NK-92 (cell line): Measurements from ENCODE around the gene KCNH1.
"Not testable (repeated sequence)": the region's sequence is repeated elsewhere in the genome, so short reads cannot be mapped to it uniquely, and the experiment has no call there.

Source experiments
- DNase-seq: peaks from one replicate; lab custom pipeline; 2025; ENCODE audit not compliant: unreplicated experiment; lab: John Stamatoyannopoulos, UW

Gene KCNH1

DNA sequence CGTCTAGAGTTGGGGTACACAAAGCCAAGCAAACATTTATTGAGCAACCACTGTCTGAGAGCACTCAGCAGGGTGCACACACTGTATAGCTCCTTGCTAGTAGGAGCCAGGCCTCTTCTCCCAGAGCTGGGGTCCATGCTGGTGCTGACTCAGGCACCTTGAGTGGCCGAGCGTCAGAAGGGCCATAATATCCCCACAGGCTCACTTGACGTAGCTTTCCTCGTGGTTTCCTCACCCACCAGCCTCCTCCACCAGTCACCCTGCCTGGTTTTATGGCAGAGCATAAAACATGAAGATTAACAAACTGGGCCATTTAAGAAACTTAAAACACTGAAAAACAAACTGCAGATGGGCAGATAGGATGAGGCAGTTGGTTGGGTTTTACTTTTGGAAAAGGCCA, 443.7 kb downstream of the KCNH1 start:
- DNase-seq = no peak

DNA sequence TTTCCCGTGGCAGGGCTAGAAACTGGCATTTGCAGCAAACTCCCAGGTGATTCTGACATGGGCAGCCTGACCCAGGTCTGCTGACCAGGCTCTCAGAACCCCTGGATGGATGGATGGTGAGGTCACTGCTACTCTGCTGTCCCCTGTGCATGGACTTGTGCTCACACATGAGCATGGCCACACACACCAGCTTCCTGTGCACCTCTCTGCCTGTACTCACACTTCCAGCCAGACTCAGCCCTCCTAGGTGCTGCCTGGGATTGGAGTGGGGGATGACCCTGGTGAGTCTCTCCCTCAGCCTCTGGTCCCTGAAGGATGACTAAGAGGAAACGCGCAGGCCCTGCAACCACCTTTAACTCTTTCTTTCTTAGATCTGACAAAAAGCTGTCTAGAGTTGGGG, 444.1 kb downstream of the KCNH1 start:
- DNase-seq = no peak

DNA sequence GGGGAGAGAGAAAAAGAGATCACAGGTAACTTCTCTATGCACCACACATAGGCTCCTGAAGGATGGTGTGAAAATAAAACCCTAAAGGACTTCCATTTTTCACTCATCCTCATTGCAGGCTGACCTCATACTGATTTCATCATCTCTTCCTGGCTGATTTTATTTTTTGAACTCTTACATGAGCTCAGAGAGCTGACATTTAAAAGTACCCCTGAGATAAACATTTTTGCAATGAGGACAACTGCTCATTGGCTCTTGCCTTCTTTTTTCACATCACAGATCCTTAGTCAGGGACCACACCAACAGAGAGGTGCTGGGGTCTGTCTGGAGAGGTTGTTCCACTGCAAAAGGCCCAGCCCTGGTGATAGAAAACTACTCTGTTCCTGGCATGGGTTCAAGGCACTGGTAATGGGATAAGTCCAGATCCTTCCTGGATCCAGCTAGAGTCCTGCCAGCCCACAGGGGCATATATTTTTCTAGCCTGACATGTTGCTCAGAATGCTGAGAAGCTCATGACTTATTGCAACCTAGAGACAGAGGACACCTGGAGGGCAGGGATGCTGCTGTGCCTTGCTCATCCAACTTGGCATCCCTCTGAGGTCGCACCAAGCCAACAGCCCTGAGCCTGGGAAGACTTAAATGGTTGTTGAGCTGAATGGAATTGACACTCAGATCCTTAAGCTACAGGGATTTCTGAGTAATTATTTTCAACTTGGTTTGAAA, 445.3 kb downstream of the KCNH1 start:
- no peak for DNase-seq

DNA sequence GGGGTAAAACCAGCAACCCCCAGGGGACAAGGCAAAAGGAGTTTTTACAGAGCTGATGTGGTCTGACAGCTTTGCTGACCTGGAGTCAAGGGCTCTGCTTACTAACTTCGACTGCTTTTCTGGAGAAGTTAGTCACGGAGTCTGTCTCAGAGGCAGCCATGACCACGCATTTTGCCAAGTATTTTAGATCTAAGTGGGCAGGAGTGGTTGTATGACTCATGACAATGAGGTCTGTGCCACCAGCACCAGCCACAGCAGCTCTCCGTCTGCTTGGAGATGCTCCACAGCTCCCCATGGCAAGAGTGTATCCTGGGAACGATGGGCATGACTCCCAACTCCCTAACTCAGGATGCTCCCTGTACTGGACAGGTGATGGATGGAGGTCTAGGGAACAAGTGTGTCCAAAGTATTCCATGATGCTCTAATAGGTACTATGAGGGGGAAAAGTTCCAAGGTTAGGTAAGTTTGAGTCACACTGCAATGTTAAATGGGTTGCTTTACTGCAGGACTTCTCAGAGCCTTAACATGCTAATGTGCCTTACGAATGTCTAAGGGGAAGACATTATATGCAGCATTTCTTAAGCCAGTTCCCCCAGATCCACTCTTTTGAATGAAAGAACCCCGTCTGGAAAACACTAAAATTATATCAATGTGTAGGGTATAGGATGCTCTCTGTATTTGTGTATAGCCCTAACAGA, 446.2 kb downstream of the KCNH1 start:
- no peak for DNase-seq

DNA sequence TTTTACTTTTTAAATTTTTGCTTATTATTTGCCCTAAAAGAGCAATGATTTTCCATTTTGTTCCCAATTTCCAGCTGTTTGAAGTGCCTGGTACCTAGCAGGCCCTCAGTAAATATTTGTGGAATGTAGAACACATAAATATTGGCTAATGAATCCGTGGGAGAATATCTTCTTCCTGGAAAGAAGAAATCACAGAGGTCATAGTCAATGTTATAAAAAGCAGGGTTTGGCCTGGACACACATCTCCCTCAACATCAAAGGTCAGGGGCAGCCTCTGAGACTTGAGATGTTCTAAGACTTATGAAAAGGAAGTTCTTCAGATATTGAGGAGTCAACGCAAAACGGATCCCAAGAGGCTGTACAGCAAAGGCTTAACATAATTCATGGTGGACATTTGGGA, 447.1 kb downstream of the KCNH1 start:
- no peak for DNase-seq

DNA sequence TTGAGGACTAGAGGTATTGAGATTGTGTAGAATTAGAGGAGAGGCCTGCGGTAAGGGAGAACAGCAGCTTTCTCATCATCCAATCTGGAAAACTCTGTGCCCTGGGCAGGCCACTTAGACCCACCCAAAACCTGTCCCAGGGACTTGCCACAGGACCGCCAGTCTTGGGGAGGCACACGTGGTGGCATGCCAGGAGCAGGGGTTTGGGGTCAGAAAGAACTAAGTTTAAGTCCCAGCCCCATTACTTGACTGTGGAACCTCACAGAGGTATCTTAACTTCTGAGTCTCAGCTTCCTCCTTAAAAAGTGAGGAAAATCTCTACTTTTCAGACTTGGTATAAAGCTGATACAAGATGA, 448.7 kb downstream of the KCNH1 start:
- no peak for DNase-seq

DNA sequence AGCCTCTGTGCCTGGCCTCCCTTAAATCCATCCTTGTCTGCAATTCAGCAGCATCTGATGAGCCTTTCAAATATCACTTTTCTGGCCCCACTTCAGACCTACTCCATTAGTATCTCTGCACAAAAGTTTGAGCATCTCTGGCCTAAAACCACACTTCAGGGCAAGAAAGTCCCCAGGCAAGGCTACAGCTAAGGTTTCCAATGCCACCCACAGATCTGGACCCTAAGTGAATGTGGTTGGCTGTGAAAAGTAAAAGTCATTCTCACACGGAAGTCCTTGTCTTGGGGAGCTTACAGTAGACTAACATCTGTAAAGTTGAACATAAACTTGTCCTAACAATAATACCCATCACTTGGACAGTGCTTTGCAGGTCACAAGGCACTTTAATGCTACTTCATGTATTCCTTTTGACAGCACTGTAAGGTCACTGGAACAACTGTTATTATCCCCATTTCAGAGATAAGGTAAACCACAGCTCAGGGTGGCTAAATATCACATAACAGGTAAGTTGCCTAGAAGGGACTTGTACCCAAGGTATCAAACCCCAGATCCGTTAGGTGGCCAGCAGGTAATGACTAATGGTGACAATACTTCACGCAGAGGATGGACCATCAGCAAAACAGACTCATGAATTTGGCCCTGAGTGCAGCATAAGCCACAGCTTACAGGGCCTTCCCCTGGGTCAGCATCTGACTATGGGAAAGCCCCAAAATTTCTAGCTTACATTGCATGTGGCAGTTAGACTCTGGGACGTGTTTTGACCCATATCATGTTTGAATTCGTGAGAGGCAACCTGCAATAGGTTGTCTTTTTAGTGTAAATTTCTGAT, 449.3 kb downstream of the KCNH1 start:
- DNase-seq = no peak

DNA sequence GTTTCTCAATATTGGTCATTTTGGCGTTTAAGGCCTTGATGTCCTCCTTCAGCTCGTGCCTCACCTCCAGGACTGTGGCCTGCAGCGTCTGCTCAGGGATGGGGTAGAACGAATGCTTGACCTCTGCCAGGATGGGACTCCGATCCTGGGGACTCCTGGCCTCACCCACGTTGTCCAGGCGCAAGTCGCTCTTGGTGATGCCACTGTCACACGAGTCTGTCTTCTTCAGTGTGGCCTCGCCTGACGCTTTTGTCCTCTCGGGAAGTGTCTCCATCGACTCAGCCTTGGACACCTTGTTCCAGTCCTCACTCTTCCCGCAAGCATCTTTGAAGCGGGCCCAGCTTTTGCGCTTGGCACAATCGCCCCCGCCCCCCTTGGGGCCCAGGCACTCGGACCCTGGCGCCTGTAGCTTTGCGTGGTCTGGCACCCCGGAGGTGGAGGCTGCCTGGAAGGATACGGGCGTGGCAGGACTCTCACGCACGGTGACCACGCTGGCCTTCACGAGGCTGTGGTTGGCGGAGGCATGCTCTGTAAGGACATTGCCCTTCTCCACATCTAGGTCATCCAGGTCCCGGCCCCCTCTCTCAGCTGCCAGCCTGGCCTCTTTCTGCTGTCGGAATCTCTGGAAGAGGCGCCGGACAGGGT, 450.4 kb downstream of the KCNH1 start:
- no peak for DNase-seq

DNA sequence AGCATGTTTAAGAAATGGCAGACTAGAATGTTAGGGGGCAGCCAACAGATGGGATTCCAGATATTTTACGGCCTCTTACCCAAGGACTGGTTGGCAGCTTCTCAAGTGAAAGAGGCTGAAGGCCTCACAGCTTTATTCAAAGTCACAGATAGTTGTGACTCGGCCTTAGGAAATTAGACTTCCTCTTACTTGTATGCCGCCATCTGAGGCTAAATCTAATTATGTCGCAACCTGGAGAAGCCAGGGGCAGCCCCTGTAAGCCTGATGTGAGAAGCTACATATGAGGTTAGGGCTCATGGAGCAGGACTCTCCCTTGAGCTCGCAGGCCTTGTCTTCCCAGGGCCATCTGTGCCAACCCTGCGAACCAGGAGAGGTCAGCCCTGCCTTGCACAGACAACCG, 452.8 kb downstream of the KCNH1 start:
- DNase-seq = no peak

DNA sequence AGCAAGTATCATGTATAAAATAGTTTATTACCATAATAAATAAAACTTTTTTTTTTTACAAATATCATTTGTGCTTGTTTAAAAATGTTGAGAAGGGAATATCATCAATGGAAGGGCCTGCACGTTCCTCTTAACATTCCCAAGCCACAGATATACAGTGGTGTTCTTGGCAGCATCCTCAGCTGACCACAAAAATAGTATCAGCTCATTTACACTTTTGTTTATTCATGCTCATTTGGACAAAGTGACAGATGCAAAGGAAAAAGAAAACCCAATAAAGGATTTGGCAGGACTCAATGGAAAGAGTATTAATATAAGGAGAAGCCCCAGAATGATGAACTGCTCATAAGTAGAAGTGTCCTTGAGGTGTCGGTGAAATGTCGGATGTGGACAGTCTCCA, 455.6 kb downstream of the KCNH1 start:
- no peak for DNase-seq

DNA sequence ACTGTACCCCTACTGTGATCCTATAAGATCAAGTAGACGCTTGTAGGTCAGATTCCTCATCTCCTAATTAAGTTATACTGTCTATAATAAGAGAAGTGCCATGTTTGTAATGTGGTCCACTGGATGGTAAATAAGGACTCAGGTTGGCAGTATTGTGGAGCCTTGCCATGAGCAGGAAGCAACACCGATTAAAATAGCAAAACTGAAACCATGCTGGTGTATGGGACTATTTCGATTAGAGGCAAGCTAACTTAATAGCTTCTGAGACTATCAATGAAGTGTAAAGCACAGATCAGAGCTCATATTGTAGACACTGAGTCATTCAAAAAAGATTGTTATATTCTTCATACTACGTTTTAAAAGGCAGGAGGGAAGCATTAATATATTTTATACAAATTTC, 456.4 kb downstream of the KCNH1 start:
- DNase-seq = no peak

DNA sequence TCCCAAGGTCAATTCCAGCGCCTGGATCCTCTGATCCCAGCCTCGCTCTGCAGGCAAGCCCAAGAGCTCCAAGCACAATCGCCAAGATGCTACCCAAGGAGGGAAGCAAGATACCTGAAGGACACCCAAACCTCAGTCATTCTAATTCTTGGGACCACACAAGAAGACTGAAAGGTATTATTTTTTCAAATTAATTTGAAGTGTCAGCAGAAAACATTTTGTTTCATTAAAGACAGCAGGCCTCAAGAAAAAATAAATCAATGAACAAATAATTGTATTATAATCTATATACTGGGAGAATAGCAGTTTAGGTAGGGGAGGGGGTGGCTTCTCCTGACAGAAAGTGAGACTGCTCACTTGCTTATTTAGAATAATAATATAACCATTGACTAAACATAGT, 457.4 kb downstream of the KCNH1 start:
- no peak for DNase-seq

DNA sequence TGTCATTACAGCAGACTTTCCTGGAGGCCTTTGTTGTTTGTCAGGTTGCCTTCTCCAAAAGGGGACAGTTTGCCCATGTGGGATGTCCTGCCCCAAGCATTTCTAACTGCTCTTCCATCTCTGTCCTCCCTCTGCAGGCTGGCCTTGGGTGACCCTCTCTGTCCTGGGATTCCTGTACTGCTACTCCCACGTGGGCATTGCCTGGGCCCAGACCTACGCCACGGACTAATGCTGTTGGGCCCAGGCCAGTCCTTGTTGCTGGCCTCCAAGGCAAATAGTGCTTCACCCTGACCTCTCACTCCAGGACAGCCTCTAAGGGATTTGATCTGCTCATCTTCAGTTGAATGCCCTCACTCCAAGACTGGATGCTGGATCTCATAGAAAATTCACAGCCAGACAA, 459.8 kb downstream of the KCNH1 start:
- no peak for DNase-seq

DNA sequence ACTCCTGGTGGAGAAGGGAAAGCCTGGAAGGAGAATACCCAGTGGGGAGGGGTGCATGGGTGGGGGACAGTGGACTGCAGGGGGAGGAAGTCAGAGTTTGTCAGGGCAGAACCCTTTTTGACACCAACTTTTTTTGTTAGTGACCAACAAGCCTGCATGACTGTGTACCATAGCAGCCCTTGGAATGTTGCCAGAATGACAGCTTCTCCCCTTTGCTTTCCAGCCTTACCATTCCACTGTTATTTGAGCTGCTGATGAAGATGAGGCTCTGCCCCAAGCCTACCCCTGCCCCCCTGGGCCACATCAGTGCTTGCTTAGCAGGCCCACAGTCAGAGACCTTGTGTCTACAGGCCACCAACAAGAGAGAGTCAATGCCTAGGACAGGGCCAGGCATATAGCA, 464.0 kb downstream of the KCNH1 start:
- no peak for DNase-seq

DNA sequence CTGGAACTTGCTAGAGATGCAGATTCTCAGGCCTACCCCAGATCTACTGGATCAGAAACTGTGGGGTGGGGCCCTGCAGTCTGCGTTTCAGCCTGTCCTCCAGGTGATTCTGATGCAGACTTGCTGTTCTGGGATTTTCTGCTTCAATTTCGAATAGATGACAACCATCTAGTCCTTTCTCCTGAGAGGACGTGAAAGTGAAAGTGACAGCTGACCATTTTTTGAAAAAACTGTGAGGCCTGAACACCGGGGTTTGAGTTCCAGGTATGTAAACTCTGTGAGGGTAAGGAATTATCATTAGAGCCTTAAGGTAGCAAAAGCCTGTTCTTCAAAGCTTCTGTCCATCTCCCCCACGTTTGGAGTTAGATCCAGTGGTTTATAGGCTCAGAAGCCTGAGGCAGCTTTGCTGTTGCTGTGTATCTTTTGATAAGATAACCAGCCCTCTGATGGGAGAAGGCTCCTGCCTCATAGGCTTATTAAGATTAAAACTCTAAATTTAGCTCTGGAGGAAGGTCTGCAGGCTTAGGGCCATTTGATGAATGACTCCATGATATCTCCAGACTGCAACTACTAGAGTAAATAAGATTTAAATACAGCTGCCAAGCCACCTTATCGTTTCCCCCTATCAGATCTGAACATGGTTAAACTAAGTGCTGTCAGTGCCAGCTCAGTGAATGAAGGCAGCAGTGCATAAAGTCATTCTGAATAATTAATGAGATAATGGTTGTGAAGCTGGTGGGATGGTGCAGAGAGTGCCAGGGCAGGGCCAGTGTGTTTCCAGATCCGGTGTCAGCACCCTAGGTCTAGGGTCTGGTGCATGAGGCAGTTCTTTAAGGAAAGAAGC, 470.0 kb downstream of the KCNH1 start:
- DNase-seq = no peak

DNA sequence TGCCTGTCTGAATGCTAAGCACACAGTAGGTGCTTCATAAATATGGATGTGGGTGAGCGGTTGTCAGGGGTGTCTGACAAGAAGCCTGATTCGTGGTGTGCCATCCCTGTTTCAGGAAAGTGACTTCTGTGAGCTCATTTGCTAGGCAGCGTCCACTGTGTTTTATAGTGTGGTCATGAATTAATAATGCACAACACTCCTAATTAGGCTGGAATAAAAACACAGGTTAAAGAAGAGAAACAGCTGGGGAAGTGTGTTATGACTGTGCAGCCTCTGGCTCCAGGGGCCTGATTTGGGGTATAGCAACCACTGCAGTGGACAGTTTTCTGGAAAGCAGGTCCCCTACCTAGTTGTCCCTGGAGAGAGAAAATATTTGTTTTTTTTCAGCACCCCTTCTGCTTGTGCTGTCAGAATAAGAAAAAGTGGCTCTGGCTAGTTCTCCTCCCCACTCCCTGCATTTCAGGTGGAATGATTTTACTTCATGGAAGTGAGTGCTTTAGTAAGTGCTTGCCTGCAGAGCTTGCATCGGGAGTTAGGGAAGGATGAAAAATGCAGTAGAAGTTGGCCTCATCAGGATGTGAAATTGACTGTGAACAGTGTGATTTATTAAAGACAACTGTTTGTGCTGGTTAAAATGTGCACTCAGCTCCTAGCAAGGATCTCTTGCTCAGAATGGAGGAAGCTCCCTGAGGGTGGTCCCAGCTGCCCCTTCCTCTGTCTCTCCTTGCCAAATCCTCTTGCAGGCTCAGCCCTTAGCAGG, 471.5 kb downstream of the KCNH1 start:
- no peak for DNase-seq

DNA sequence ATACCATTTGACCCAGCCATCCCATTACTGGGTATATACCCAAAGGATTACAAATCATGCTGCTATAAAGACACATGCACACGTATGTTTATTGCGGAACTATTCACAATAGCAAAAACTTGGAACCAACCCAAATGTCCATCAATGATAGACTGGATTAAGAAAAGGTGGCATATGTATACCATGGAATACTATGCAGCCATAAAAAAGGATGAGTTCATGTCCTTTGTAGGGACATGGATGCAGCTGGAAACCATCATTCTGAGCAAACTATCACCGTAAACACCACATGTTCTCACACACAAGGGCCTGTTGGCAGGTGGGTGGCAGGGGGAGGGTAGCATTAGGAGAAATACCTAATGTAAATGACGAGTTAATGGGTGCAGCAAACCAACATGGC, 472.4 kb downstream of the KCNH1 start:
- DNase-seq = not testable (repeated sequence)

DNA sequence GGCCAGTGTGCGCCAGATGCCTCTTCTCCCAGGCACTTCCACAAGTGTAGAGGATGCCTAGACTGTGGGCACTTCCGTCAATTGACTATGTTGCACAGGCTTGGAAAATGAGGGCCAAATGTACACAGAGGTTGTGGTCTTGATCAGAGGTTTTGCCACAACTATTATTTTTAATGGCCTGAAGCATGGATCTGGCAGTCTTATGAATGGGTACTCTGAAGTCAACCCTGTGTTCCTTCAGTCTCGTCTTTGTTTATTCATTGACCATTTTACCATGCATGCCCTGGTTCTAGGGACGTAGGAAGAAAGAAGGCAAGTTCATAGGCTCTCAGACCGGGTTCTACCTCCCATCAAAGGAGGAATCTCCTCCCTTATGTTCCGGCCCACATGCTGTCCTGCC, 476.1 kb downstream of the KCNH1 start:
- DNase-seq = no peak

DNA sequence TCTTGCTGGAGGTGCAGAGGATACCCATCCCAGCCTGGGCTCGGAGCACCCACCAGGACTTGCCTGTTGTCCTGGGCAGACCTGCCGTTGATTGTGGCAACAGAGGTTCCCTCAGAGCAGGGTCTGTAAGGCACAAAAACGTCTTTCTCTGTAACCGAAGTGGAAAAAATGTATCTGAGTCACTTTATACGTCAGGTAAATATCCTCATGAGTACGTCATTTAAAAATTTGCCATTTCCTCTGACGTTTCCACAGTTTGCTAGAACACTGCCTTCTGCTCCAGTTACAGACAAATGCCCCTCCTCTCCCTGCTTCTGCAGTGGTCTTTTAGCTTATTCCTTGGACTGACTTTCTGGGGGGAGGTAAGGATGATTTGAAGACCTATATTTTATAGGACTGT, 478.4 kb downstream of the KCNH1 start:
- no peak for DNase-seq
